NCI-H82 treated with DMSO at 0.1 percent for 48 hours (cell line): ENCODE measurements around the gene DUS3L.
"Not testable (repeated sequence)": the region's sequence is repeated elsewhere in the genome, so short reads cannot be mapped to it uniquely, and the experiment has no call there.

Experiments
- DNase-seq: peaks from one replicate; lab custom pipeline; 2025; ENCODE audit not compliant: unreplicated experiment; lab: John Stamatoyannopoulos, UW

DUS3L gene

GRCh38 chr19:5775668-5776309, 15.2 kb downstream of the DUS3L start:
- no peak for DNase-seq

- no peak for DNase-seq
Measured at GRCh38 chr19:5774921-5775320, 16.0 kb downstream of the DUS3L start.

- no peak for DNase-seq
Measured at GRCh38 chr19:5773276-5773675, 17.7 kb downstream of the DUS3L start.

GRCh38 chr19:5772416-5772815, 18.5 kb downstream of the DUS3L start:
- DNase-seq = no peak

- DNase-seq = no peak
Measured at GRCh38 chr19:5767949-5768348, 23.0 kb downstream of the DUS3L start.

- DNase-seq = no peak
Measured at GRCh38 chr19:5765220-5765619, 25.7 kb downstream of the DUS3L start.

GRCh38 chr19:5762608-5763217, 28.2 kb downstream of the DUS3L start:
- DNase-seq = no peak

GRCh38 chr19:5753743-5754142, 37.2 kb downstream of the DUS3L start:
- no peak for DNase-seq

GRCh38 chr19:5751709-5752108, 39.3 kb downstream of the DUS3L start:
- no peak for DNase-seq

GRCh38 chr19:5749505-5749904, 41.5 kb downstream of the DUS3L start:
- no peak for DNase-seq

- not testable (repeated sequence) for DNase-seq
Measured at GRCh38 chr19:5748920-5749319, 42.0 kb downstream of the DUS3L start.

GRCh38 chr19:5744999-5745398, 46.0 kb downstream of the DUS3L start:
- DNase-seq = not testable (repeated sequence)

- DNase-seq = no peak
Measured at GRCh38 chr19:5743630-5744029, 47.3 kb downstream of the DUS3L start.

GRCh38 chr19:5742051-5742450, 48.9 kb downstream of the DUS3L start:
- DNase-seq = no peak

- DNase-seq = no peak
Measured at GRCh38 chr19:5738423-5738822, 52.5 kb downstream of the DUS3L start.
